Cardiac fibroblast (primary cell): ENCODE data around the gene MRPL51.

ENCODE experiments used
- DNase-seq, 2 donors: peaks; one replicate each; pipeline versions ENCODE4 v3.0.0 to v3.0.0-alpha.2; 2010; ENCODE audit warnings: low read depth in 2 of 2
- H3K4me3 ChIP-seq, 2 donors: replicated peaks in 1 of 2; 1 replicate in 1 of 2; 2 replicates in 1 of 2; pipeline ENCODE4 v1.5.1; 2011; ENCODE audit warnings: low read depth in 2 of 2, low read length in 2 of 2, mild to moderate bottlenecking in 2 of 2, moderate library complexity in 1 of 2
- TF ChIP-seq, protein P1 (sequence below): IDR thresholded peaks from one replicate; pipeline ENCODE4 v1.5.1; 2011; ENCODE audit warnings: low read depth, mild to moderate bottlenecking, low read length, inconsistent platforms

Gene MRPL51

DNA sequence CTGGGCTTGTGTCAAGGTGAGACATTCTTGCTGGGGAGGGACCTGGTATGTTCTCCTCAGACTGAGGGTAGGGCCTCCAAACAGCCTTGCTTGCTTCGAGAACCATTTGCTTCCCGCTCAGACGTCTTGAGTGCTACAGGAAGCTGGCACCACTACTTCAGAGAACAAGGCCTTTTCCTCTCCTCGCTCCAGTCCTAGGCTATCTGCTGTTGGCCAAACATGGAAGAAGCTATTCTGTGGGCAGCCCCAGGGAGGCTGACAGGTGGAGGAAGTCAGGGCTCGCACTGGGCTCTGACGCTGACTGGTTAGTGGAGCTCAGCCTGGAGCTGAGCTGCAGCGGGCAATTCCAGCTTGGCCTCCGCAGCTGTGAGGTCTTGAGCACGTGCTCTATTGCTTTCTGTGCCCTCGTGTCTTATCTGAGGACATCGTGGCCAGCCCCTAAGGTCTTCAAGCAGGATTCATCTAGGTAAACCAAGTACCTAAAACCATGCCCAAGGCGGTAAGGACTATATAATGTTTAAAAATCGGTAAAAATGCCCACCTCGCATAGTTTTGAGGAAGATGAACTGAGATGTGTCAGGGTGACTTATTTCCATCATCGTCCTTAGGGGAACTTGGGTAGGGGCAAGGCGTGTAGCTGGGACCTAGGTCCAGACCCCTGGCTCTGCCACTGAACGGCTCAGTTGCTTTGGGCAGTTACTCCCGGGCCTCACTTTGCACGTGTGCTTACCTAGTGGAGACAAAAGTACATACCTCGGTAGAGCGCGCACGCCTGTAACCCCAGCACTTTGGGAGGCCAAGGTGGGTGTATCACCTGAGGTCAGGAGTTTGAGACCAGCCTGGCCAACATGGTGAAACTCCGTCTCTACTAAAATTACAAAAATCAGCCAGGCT is 45.6 kb upstream of the MRPL51 start:
- DNase-seq = peak; percentile 51 to 66
- TF ChIP-seq, protein P1, sequence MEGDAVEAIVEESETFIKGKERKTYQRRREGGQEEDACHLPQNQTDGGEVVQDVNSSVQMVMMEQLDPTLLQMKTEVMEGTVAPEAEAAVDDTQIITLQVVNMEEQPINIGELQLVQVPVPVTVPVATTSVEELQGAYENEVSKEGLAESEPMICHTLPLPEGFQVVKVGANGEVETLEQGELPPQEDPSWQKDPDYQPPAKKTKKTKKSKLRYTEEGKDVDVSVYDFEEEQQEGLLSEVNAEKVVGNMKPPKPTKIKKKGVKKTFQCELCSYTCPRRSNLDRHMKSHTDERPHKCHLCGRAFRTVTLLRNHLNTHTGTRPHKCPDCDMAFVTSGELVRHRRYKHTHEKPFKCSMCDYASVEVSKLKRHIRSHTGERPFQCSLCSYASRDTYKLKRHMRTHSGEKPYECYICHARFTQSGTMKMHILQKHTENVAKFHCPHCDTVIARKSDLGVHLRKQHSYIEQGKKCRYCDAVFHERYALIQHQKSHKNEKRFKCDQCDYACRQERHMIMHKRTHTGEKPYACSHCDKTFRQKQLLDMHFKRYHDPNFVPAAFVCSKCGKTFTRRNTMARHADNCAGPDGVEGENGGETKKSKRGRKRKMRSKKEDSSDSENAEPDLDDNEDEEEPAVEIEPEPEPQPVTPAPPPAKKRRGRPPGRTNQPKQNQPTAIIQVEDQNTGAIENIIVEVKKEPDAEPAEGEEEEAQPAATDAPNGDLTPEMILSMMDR = no peak
- H3K4me3 ChIP-seq = peak overlapping the region in 1 of 2 donors; percentile 13

DNA sequence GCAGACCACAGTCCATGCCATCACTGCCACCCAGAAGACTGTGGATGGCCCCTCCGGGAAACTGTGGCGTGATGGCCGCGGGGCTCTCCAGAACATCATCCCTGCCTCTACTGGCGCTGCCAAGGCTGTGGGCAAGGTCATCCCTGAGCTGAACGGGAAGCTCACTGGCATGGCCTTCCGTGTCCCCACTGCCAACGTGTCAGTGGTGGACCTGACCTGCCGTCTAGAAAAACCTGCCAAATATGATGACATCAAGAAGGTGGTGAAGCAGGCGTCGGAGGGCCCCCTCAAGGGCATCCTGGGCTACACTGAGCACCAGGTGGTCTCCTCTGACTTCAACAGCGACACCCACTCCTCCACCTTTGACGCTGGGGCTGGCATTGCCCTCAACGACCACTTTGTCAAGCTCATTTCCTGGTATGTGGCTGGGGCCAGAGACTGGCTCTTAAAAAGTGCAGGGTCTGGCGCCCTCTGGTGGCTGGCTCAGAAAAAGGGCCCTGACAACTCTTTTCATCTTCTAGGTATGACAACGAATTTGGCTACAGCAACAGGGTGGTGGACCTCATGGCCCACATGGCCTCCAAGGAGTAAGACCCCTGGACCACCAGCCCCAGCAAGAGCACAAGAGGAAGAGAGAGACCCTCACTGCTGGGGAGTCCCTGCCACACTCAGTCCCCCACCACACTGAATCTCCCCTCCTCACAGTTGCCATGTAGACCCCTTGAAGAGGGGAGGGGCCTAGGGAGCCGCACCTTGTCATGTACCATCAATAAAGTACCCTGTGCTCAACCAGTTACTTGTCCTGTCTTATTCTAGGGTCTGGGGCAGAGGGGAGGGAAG is 44.7 kb upstream of the MRPL51 start:
- peak; percentile 89 for DNase-seq
- TF ChIP-seq, protein P1 = peak; percentile 72
- peak overlapping the region in 1 of 2 donors; percentile 97 for H3K4me3 ChIP-seq

DNA sequence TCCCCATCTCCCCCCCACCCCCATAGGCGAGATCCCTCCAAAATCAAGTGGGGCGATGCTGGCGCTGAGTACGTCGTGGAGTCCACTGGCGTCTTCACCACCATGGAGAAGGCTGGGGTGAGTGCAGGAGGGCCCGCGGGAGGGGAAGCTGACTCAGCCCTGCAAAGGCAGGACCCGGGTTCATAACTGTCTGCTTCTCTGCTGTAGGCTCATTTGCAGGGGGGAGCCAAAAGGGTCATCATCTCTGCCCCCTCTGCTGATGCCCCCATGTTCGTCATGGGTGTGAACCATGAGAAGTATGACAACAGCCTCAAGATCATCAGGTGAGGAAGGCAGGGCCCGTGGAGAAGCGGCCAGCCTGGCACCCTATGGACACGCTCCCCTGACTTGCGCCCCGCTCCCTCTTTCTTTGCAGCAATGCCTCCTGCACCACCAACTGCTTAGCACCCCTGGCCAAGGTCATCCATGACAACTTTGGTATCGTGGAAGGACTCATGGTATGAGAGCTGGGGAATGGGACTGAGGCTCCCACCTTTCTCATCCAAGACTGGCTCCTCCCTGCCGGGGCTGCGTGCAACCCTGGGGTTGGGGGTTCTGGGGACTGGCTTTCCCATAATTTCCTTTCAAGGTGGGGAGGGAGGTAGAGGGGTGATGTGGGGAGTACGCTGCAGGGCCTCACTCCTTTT is 44.0 kb upstream of the MRPL51 start:
- peak overlapping the region; percentile 97 to 99 for H3K4me3 ChIP-seq
- DNase-seq = peak in 1 of 2 donors; percentile 29
- TF ChIP-seq, protein P1 = no peak

DNA sequence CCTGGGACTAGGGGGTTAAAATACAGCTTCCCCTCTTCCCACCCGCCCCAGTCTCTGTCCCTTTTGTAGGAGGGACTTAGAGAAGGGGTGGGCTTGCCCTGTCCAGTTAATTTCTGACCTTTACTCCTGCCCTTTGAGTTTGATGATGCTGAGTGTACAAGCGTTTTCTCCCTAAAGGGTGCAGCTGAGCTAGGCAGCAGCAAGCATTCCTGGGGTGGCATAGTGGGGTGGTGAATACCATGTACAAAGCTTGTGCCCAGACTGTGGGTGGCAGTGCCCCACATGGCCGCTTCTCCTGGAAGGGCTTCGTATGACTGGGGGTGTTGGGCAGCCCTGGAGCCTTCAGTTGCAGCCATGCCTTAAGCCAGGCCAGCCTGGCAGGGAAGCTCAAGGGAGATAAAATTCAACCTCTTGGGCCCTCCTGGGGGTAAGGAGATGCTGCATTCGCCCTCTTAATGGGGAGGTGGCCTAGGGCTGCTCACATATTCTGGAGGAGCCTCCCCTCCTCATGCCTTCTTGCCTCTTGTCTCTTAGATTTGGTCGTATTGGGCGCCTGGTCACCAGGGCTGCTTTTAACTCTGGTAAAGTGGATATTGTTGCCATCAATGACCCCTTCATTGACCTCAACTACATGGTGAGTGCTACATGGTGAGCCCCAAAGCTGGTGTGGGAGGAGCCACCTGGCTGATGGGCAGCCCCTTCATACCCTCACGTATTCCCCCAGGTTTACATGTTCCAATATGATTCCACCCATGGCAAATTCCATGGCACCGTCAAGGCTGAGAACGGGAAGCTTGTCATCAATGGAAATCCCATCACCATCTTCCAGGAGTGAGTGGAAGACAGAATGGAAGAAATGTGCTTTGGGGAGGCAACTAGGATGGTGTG is 43.1 kb upstream of the MRPL51 start:
- peak overlapping the region; percentile 97 to 99 for H3K4me3 ChIP-seq
- peak in 1 of 2 donors; percentile 22 for DNase-seq
- TF ChIP-seq, protein P1 = no peak

DNA sequence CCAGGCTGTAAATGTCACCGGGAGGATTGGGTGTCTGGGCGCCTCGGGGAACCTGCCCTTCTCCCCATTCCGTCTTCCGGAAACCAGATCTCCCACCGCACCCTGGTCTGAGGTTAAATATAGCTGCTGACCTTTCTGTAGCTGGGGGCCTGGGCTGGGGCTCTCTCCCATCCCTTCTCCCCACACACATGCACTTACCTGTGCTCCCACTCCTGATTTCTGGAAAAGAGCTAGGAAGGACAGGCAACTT is 42.6 kb upstream of the MRPL51 start:
- TF ChIP-seq, protein P1 = no peak
- no peak for DNase-seq
- H3K4me3 ChIP-seq = peak overlapping the region; percentile 97 to 99
